ENCODE measurements around the gene ZACN. TPM values are rescaled to one million over a fixed set of nuclear protein-coding genes. Genes with fewer than 3 reads are reported as not detected.

The ZACN gene
- total RNA-seq, 1 donor from 2014 or later: 0.23 TPM

DNA sequence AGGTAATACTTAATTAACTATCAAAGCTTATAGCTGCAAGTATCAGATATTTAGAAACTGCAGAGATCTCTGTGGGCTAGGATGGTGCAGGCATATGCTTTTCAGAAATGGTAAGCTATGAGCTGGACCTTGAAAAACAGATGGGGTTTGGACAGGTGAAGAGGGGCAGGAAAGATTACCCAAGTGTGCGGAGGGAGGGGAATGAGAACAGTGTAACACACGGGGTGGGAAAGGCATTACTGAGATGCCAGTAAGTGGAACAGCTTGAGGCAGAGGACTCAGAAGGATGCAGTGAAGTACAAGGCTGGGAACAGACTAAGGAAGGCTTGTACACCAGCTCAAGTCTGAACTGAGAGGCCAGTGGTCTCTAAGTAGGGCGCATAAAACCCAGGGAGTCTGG, 29.7 kb upstream of the ZACN start:
- H3K27me3 Mint-ChIP-seq (ENCODE audit: low read depth, unreplicated experiment): no peaks in the 10 kb centered on the region
- no peaks in the 10 kb centered on the region for H3K9me3 ChIP-seq (ENCODE audit: insufficient read depth, low read depth, low read length)
- H3K4me1 Mint-ChIP-seq (ENCODE audit: low read depth, unreplicated experiment): peaks cover 37% of the 10 kb centered on the region
- H3K27ac ChIP-seq (ENCODE audit: low read depth, low read length): peak overlapping the region; percentile 30
- peaks cover 34% of the 10 kb centered on the region for H3K4me1 ChIP-seq (ENCODE audit: insufficient read depth, low read length)
- H3K36me3 ChIP-seq (ENCODE audit: insufficient read depth, low read length): peaks cover 36% of the 10 kb centered on the region
- H4K20me1 ChIP-seq (ENCODE audit: insufficient read depth, low read length): peaks cover 55% of the 10 kb centered on the region
- DNase-seq (ENCODE audit: low read depth) (no peak), FAIRE-seq (no peak)
- H3K9ac ChIP-seq (ENCODE audit: low read length): no peak overlapping the region
- no peak overlapping the region for H3K4me3 Mint-ChIP-seq (ENCODE audit: unreplicated experiment)
- H3K36me3 Mint-ChIP-seq (ENCODE audit: low read depth, unreplicated experiment): peaks cover 37% of the 10 kb centered on the region
- peaks cover 19% of the 10 kb centered on the region for H3K79me2 ChIP-seq (ENCODE audit: insufficient read depth, low read length)
- TF ChIP-seq CTCF (IDR thresholded peaks at IDR 0.05; ENCODE audit: insufficient read depth, low read depth, low read length) (no peak), EZH2 (IDR thresholded peaks at IDR 0.05; ENCODE audit: insufficient read depth, low read length) (no peak)
- no peak overlapping the region for H2AFZ ChIP-seq (ENCODE audit: low read depth, low read length)
- H3K4me3 ChIP-seq (ENCODE audit: insufficient read depth, low read depth, low read length): no peak overlapping the region
- H3K27ac Mint-ChIP-seq (ENCODE audit: unreplicated experiment): peak overlapping the region; percentile 16
- no peaks in the 10 kb centered on the region for H3K9me3 Mint-ChIP-seq (ENCODE audit: unreplicated experiment)
- H3K27me3 ChIP-seq (ENCODE audit: insufficient read depth, low read length): no peaks in the 10 kb centered on the region
- no peak overlapping the region for H3K4me2 ChIP-seq (ENCODE audit: low read length)

DNA sequence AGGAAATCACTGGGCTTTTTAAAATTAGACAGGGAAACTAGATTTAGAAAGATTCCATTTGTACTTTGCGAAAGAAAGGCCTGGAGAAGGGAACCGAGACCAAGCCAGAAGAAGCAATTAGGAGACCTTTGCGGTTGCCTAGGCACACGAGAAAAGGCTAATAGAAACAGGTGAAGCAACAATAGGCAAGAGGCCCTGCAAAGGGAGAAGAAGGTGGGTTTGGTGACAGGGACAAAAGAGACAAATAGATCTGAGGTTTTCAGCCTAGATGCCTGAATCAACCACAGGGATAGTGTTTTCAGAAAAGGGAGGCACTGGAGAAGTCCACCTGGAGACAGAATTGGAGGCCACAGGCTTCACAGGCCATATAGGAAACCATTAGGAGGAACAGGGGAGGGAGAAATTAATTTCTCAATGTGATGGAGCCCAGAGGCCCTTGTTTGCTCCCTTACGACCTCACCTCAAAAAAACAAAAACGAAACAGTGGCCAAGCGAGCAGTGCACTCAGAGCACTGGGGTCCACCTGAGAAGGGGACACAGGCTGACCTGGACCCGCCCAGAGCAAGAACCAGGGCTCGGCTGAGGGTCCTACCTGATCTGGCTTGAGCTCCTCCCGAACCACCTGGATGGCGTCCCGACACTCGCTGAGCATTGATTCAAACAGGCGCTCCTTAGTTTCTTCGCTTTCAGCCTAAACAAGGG, 29.0 kb upstream of the ZACN start:
- H3K27ac ChIP-seq (ENCODE audit: low read depth, low read length): no peak overlapping the region
- H3K79me2 ChIP-seq (ENCODE audit: insufficient read depth, low read length): peaks cover 19% of the 10 kb centered on the region
- no peaks in the 10 kb centered on the region for H3K27me3 Mint-ChIP-seq (ENCODE audit: low read depth, unreplicated experiment)
- H3K27ac Mint-ChIP-seq (ENCODE audit: unreplicated experiment): no peak overlapping the region
- H3K36me3 Mint-ChIP-seq (ENCODE audit: low read depth, unreplicated experiment): peaks cover 34% of the 10 kb centered on the region
- no peak overlapping the region for H3K4me3 ChIP-seq (ENCODE audit: insufficient read depth, low read depth, low read length)
- TF ChIP-seq CTCF (IDR thresholded peaks at IDR 0.05; ENCODE audit: insufficient read depth, low read depth, low read length) (no peak), EZH2 (IDR thresholded peaks at IDR 0.05; ENCODE audit: insufficient read depth, low read length) (no peak)
- DNase-seq (ENCODE audit: low read depth) (no peak), FAIRE-seq (no peak)
- peaks cover 29% of the 10 kb centered on the region for H3K36me3 ChIP-seq (ENCODE audit: insufficient read depth, low read length)
- peaks cover 49% of the 10 kb centered on the region for H4K20me1 ChIP-seq (ENCODE audit: insufficient read depth, low read length)
- peaks cover 37% of the 10 kb centered on the region for H3K4me1 Mint-ChIP-seq (ENCODE audit: low read depth, unreplicated experiment)
- no peak overlapping the region for H2AFZ ChIP-seq (ENCODE audit: low read depth, low read length)
- H3K27me3 ChIP-seq (ENCODE audit: insufficient read depth, low read length): no peaks in the 10 kb centered on the region
- H3K9me3 Mint-ChIP-seq (ENCODE audit: unreplicated experiment): no peaks in the 10 kb centered on the region
- no peak overlapping the region for H3K4me3 Mint-ChIP-seq (ENCODE audit: unreplicated experiment)
- no peaks in the 10 kb centered on the region for H3K9me3 ChIP-seq (ENCODE audit: insufficient read depth, low read depth, low read length)
- no peak overlapping the region for H3K4me2 ChIP-seq (ENCODE audit: low read length)
- peaks cover 37% of the 10 kb centered on the region for H3K4me1 ChIP-seq (ENCODE audit: insufficient read depth, low read length)
- no peak overlapping the region for H3K9ac ChIP-seq (ENCODE audit: low read length)

All from astrocyte (in vitro differentiated cells and primary cell).